HCT116 (cell line): Measurements from ENCODE around the gene FHIT. TPM values are rescaled to one million over a fixed set of nuclear protein-coding genes. Genes with fewer than 3 reads are reported as not detected.

Experiments
- ATAC-seq: fragments of 200-7000 bp; cut with Tn5 transposase; 2 replicates; pipeline ENCODE4 v1.9.1; 2020; ENCODE audit warnings: mild to moderate bottlenecking, moderate library complexity
- BruUV-seq: library from RNA; stranded (reverse); fragments of 400-500 nt; replicated peaks from 2 replicates; lab custom pipeline; 2021; lab: Mats Ljungman, UMichigan
- CTCF ChIA-PET: fragments of 300-600 bp; sonication (Branson Sonifier 250); formaldehyde crosslinking; loops from one replicate; lab custom pipeline; 2021; ENCODE audit warnings: antibody characterized with exemption; lab: Charles Lee
- POLR2A ChIA-PET: fragments of 300-600, 350-600 bp; sonication (Branson Sonifier 250); formaldehyde crosslinking; loops from one replicate; lab custom pipeline; 2021; ENCODE audit warnings: antibody characterized with exemption; lab: Charles Lee
- RAD21 ChIA-PET, 2 experiments: fragments of 300-600 bp; sonication (Branson Sonifier 250); formaldehyde crosslinking; loops; one replicate each; lab custom pipeline; 2023; ENCODE audit warnings: low total read pairs in 2 of 2; ENCODE audit not compliant: uncharacterized antibody in 2 of 2, unreplicated experiment in 2 of 2, low non-redundant PET in 1 of 2; lab: Charles Lee
- DNase-seq: peaks from one replicate; pipeline ENCODE4 v3.0.0-alpha.2; 2010; ENCODE audit warnings: low read depth, low spot score
- H2AFZ ChIP-seq: fragments of 200-600 bp; shearing (Covaris generic), sonication (generic); 2 replicates; pipeline ENCODE4 v1.6.1; 2017; ENCODE audit warnings: low read depth, mixed run types, mixed read lengths, antibody characterized with exemption, low read length; ENCODE audit not compliant: poor library complexity, severe bottlenecking
- H3K27ac ChIP-seq: 2 replicates; pipeline ENCODE4 v1.5.1; 2012; ENCODE audit warnings: low read depth, low read length
- H3K27me3 ChIP-seq: fragments of 200-600 bp; sonication (generic); 2 replicates; pipeline ENCODE4 v1.6.1; 2016; ENCODE audit warnings: mixed run types, low read length, mixed read lengths; ENCODE audit not compliant: insufficient read depth
- H3K36me3 ChIP-seq, 2 experiments: fragments of 200-500 bp in 1 of 2; fragments of 200-600 bp in 1 of 2; sonication (Bioruptor generic) in 1 of 2; sonication (generic) in 1 of 2; 2 replicates each; pipeline versions ENCODE4 v1.5.1 to v1.6.1; 2014 to 2016; ENCODE audit warnings: low read length in 2 of 2, inconsistent platforms in 1 of 2, mixed read lengths in 1 of 2, mixed run types in 1 of 2; ENCODE audit not compliant: insufficient read depth in 2 of 2, control insufficient read depth in 1 of 2
- H3K4me1 ChIP-seq, 2 experiments: fragments of 200-600 bp in 1 of 2; sonication (generic) in 1 of 2; 2 replicates each; pipeline versions ENCODE4 v1.5.1 to v1.6.1; 2012 to 2017; ENCODE audit warnings: low read length in 2 of 2, inconsistent platforms in 1 of 2, mild to moderate bottlenecking in 1 of 2, mixed read lengths in 1 of 2, mixed run types in 1 of 2, moderate library complexity in 1 of 2; ENCODE audit not compliant: insufficient read depth in 2 of 2, control insufficient read depth in 1 of 2
- H3K4me2 ChIP-seq: fragments of 200-600 bp; sonication (generic); 2 replicates; pipeline ENCODE4 v1.6.1; 2017; ENCODE audit warnings: mixed run types, low read length, mixed read lengths
- H3K4me3 ChIP-seq, 2 experiments: fragments of 200-600 bp in 1 of 2; sonication (generic) in 1 of 2; replicated peaks in 1 of 2; 2 replicates each; pipeline ENCODE4 v1.5.1; 2011 to 2016; ENCODE audit warnings: low read length in 2 of 2, control low read depth in 1 of 2, low read depth in 1 of 2, mild to moderate bottlenecking in 1 of 2, mixed read lengths in 1 of 2, mixed run types in 1 of 2
- H3K79me2 ChIP-seq: fragments of 200-600 bp; sonication (generic); 2 replicates; pipeline ENCODE4 v1.6.1; 2017; ENCODE audit warnings: mild to moderate bottlenecking, mixed run types, low read length, moderate library complexity, mixed read lengths; ENCODE audit not compliant: insufficient read depth
- H3K9ac ChIP-seq: fragments of 200-600 bp; sonication (generic); 2 replicates; pipeline ENCODE4 v1.6.1; 2016; ENCODE audit warnings: low read length, mixed read lengths
- H3K9me2 ChIP-seq: fragments of 200-600 bp; sonication (generic), shearing (Covaris generic); 2 replicates; pipeline ENCODE4 v1.6.1; 2017; ENCODE audit warnings: mixed run types, mild to moderate bottlenecking, moderate library complexity; ENCODE audit not compliant: insufficient read depth
- H3K9me3 ChIP-seq, 2 experiments: fragments of 200-500 bp in 1 of 2; fragments of 200-600 bp in 1 of 2; sonication (Bioruptor generic) in 1 of 2; sonication (generic) in 1 of 2; 2 replicates each; pipeline ENCODE4 v1.6.1; 2014 to 2017; ENCODE audit warnings: low read length in 2 of 2, mixed read lengths in 2 of 2, inconsistent platforms in 1 of 2, low read depth in 1 of 2, mild to moderate bottlenecking in 1 of 2, mixed run types in 1 of 2, moderate library complexity in 1 of 2; ENCODE audit not compliant: control insufficient read depth in 1 of 2, insufficient read depth in 1 of 2
- H4K20me1 ChIP-seq: fragments of 200-600 bp; sonication (generic), shearing (Covaris generic); 2 replicates; pipeline ENCODE4 v1.6.1; 2017; ENCODE audit warnings: mixed run types, mild to moderate bottlenecking, moderate library complexity; ENCODE audit not compliant: insufficient read depth
- CBX3 ChIP-seq: IDR thresholded peaks from 2 replicates; pipeline ENCODE4 v1.6.1; 2012; ENCODE audit warnings: low read depth
- CEBPB ChIP-seq: IDR thresholded peaks from 2 replicates; pipeline ENCODE4 v1.6.1; 2012; ENCODE audit warnings: low read depth
- ELF1 ChIP-seq: IDR thresholded peaks from 2 replicates; pipeline ENCODE4 v1.6.1; 2012; ENCODE audit warnings: low read depth, borderline replicate concordance
- EZH2 ChIP-seq: fragments of 200-600 bp; sonication (generic); IDR thresholded peaks from 2 replicates; pipeline ENCODE4 v1.6.1; 2017; ENCODE audit warnings: antibody characterized with exemption, mixed run types
- EZH2phosphoT487 ChIP-seq: fragments of 200-600 bp; IDR thresholded peaks from 2 replicates; pipeline ENCODE4 v1.6.1; 2018; ENCODE audit warnings: antibody characterized with exemption, borderline replicate concordance
- FOSL1 ChIP-seq: IDR thresholded peaks from 2 replicates; pipeline ENCODE4 v1.6.1; 2012; ENCODE audit warnings: low read depth
- MAX ChIP-seq: IDR thresholded peaks from 2 replicates; pipeline ENCODE4 v1.6.1; 2012
- POLR2A ChIP-seq: IDR thresholded peaks from 2 replicates; pipeline ENCODE4 v1.7.0; 2011; ENCODE audit warnings: borderline replicate concordance; ENCODE audit not compliant: insufficient read depth, insufficient read length; ENCODE audit errors: extremely low read depth
- POLR2AphosphoS5 ChIP-seq: IDR thresholded peaks from 2 replicates; pipeline ENCODE4 v1.6.1; 2011; ENCODE audit warnings: mild to moderate bottlenecking, low read depth, low read length, moderate library complexity
- RAD21 ChIP-seq: IDR thresholded peaks from 2 replicates; pipeline ENCODE4 v1.6.1; 2012; ENCODE audit warnings: low read depth, mild to moderate bottlenecking
- SIN3A ChIP-seq: IDR thresholded peaks from 2 replicates; pipeline ENCODE4 v1.6.1; 2012; ENCODE audit warnings: low read depth
- SP1 ChIP-seq: IDR thresholded peaks from 2 replicates; pipeline ENCODE4 v1.6.1; 2012; ENCODE audit warnings: low read depth
- SRF ChIP-seq: IDR thresholded peaks from 2 replicates; pipeline ENCODE4 v1.6.1; 2012; ENCODE audit warnings: low read depth
- TCF7L2 ChIP-seq: IDR thresholded peaks from 2 replicates; pipeline ENCODE4 v1.7.0; 2011; ENCODE audit warnings: borderline replicate concordance, inconsistent platforms; ENCODE audit not compliant: insufficient read depth, insufficient read length; ENCODE audit errors: extremely low read depth
- YY1 ChIP-seq: IDR thresholded peaks from 2 replicates; pipeline ENCODE4 v1.6.1; 2011; ENCODE audit warnings: low read length, low read depth, moderate library complexity, mild to moderate bottlenecking; ENCODE audit not compliant: insufficient replicate concordance; ENCODE audit errors: extremely low read depth
- ZBTB33 ChIP-seq: IDR thresholded peaks from 2 replicates; pipeline ENCODE4 v1.6.1; 2011; ENCODE audit warnings: mild to moderate bottlenecking, low read length, moderate library complexity; ENCODE audit not compliant: insufficient replicate concordance; ENCODE audit errors: extremely low read depth
- ZFX ChIP-seq: fragments of 450-650 bp; IDR thresholded peaks from 2 replicates; pipeline ENCODE4 v1.6.1; 2017
- intact Hi-C: fragments of 100-400 bp; cut with micrococcal nuclease; formaldehyde crosslinking; loops from 2 replicates; pipeline ENCODE4 v1.10.0; 2022
- total RNA-seq: library from RNA; stranded (reverse); gene quantifications from one replicate; pipeline ENCODE4 v1.2.1, GENCODE V29; 2021; ENCODE audit not compliant: unreplicated experiment
- TF ChIP-seq, protein P1 (sequence below), 3 experiments: fragments of 200-600 bp in 1 of 3; sonication (generic) in 1 of 3; IDR thresholded peaks in 2 of 3; conservative IDR thresholded peaks in 1 of 3; 2 replicates each; pipeline ENCODE4 v1.5.1; 2012 to 2017; ENCODE audit warnings: low read depth in 2 of 3, low read length in 2 of 3, antibody characterized with exemption in 1 of 3, borderline replicate concordance in 1 of 3, control low read depth in 1 of 3, mild to moderate bottlenecking in 1 of 3, mixed read lengths in 1 of 3, mixed run types in 1 of 3, moderate library complexity in 1 of 3; ENCODE audit not compliant: insufficient read depth in 1 of 3
- TF ChIP-seq, protein P2 (sequence below): IDR thresholded peaks from 2 replicates; pipeline ENCODE4 v1.6.1; 2012; ENCODE audit warnings: low read depth
- TF ChIP-seq, protein P3 (sequence below): IDR thresholded peaks from 2 replicates; pipeline ENCODE4 v1.6.1; 2012

The FHIT gene
- total RNA-seq, 1 experiment from 2014 or later: 20.1 TPM

- no peak overlapping the region for H2AFZ ChIP-seq
- ChIA-PET RAD21 (no interaction called here), CTCF (no interaction called here), POLR2A (no interaction called here)
- BruUV-seq: no TSS peak
- H3K9me2 ChIP-seq: no peaks in the 10 kb centered on the region
- H3K9me3 ChIP-seq: no peaks in the 10 kb centered on the region
- intact Hi-C loops: no loop called here
- no peak for DNase-seq
- no peaks in the 10 kb centered on the region for H3K79me2 ChIP-seq
- no peak overlapping the region for H3K9ac ChIP-seq
- H3K4me3 ChIP-seq: no peak overlapping the region
- no peak overlapping the region for H3K27ac ChIP-seq
- H4K20me1 ChIP-seq: no peaks in the 10 kb centered on the region
- H3K4me2 ChIP-seq: no peak overlapping the region
- H3K4me1 ChIP-seq: peaks cover 0 to 3% of the 10 kb centered on the region in 2 experiments; a peak in 2 of 4 replicates
- TF ChIP-seq ELF1: no peak
- TF ChIP-seq SIN3A: no peak
- TF ChIP-seq, protein P1, sequence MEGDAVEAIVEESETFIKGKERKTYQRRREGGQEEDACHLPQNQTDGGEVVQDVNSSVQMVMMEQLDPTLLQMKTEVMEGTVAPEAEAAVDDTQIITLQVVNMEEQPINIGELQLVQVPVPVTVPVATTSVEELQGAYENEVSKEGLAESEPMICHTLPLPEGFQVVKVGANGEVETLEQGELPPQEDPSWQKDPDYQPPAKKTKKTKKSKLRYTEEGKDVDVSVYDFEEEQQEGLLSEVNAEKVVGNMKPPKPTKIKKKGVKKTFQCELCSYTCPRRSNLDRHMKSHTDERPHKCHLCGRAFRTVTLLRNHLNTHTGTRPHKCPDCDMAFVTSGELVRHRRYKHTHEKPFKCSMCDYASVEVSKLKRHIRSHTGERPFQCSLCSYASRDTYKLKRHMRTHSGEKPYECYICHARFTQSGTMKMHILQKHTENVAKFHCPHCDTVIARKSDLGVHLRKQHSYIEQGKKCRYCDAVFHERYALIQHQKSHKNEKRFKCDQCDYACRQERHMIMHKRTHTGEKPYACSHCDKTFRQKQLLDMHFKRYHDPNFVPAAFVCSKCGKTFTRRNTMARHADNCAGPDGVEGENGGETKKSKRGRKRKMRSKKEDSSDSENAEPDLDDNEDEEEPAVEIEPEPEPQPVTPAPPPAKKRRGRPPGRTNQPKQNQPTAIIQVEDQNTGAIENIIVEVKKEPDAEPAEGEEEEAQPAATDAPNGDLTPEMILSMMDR (IDR thresholded peaks at IDR 0.05 in 2 of 3, conservative IDR thresholded peaks at IDR 0.05 in 1 of 3; ENCODE audit: borderline replicate concordance in 1 of 3, insufficient read depth in 1 of 3, low read depth in 2 of 3, low read length in 2 of 3): no peak
- no peak for TF ChIP-seq MAX
- no peak for TF ChIP-seq SP1
- TF ChIP-seq CBX3: no peak
- no peak for TF ChIP-seq CEBPB
- no peak for TF ChIP-seq RAD21
- no peak for TF ChIP-seq EZH2
- no peak for TF ChIP-seq SRF
- TF ChIP-seq FOSL1: no peak
- TF ChIP-seq, protein P2, sequence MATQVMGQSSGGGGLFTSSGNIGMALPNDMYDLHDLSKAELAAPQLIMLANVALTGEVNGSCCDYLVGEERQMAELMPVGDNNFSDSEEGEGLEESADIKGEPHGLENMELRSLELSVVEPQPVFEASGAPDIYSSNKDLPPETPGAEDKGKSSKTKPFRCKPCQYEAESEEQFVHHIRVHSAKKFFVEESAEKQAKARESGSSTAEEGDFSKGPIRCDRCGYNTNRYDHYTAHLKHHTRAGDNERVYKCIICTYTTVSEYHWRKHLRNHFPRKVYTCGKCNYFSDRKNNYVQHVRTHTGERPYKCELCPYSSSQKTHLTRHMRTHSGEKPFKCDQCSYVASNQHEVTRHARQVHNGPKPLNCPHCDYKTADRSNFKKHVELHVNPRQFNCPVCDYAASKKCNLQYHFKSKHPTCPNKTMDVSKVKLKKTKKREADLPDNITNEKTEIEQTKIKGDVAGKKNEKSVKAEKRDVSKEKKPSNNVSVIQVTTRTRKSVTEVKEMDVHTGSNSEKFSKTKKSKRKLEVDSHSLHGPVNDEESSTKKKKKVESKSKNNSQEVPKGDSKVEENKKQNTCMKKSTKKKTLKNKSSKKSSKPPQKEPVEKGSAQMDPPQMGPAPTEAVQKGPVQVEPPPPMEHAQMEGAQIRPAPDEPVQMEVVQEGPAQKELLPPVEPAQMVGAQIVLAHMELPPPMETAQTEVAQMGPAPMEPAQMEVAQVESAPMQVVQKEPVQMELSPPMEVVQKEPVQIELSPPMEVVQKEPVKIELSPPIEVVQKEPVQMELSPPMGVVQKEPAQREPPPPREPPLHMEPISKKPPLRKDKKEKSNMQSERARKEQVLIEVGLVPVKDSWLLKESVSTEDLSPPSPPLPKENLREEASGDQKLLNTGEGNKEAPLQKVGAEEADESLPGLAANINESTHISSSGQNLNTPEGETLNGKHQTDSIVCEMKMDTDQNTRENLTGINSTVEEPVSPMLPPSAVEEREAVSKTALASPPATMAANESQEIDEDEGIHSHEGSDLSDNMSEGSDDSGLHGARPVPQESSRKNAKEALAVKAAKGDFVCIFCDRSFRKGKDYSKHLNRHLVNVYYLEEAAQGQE: no peak
- TF ChIP-seq, protein P3, sequence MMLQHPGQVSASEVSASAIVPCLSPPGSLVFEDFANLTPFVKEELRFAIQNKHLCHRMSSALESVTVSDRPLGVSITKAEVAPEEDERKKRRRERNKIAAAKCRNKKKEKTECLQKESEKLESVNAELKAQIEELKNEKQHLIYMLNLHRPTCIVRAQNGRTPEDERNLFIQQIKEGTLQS: no peak
- no peak for TF ChIP-seq POLR2AphosphoS5
- TF ChIP-seq POLR2A: no peak
- no peak for TF ChIP-seq EZH2phosphoT487
- no peak for TF ChIP-seq ZBTB33
- no peak for TF ChIP-seq ZFX
- TF ChIP-seq TCF7L2: no peak
- TF ChIP-seq YY1: no peak
- H3K27me3 ChIP-seq: no peaks in the 10 kb centered on the region
- no peak for ATAC-seq
- H3K36me3 ChIP-seq: no peaks in the 10 kb centered on the region
Observed at GRCh38 chr3:60048447-60048848, 1202.8 kb downstream of the FHIT start.
